Kidney (tissue), 14 donors: ENCODE measurements around the gene POMT2. TPM values are rescaled to one million over a fixed set of nuclear protein-coding genes. Genes with fewer than 3 reads are reported as not detected.

Experiments used
- DNase-seq, 5 donors: peaks; one replicate each; pipeline ENCODE4 v3.0.0-alpha.2; 2013 to 2020
- FAIRE-seq: peaks from 2 replicates; lab custom pipeline; 2012; peaks lifted over from hg19 to GRCh38; lab: Jason Lieb, UNC
- H3K27ac ChIP-seq, 2 donors: one replicate each; pipeline ENCODE4 v1.7.0; 2013; ENCODE audit warnings: low read depth in 2 of 2, low read length in 2 of 2, inconsistent platforms in 1 of 2
- H3K27me3 ChIP-seq: one replicate; pipeline ENCODE4 v1.7.1; 2013; ENCODE audit warnings: low read length, inconsistent platforms; ENCODE audit not compliant: control insufficient read depth, insufficient read depth
- H3K36me3 ChIP-seq, 3 donors: one replicate each; pipeline versions ENCODE4 v1.7.0 to v1.7.1; 2013; ENCODE audit warnings: low read length in 3 of 3, control low read depth in 1 of 3, inconsistent platforms in 1 of 3; ENCODE audit not compliant: insufficient read depth in 3 of 3, control insufficient read depth in 2 of 3
- H3K4me1 ChIP-seq, 3 donors: one replicate each; pipeline versions ENCODE4 v1.7.0 to v1.7.1; 2013; ENCODE audit warnings: low read length in 3 of 3, inconsistent platforms in 1 of 3, low read depth in 1 of 3; ENCODE audit not compliant: control insufficient read depth in 2 of 3, insufficient read depth in 2 of 3
- H3K4me3 ChIP-seq, 3 donors: one replicate each; pipeline versions ENCODE4 v1.7.0 to v1.8.1; 2013; ENCODE audit warnings: low read length in 3 of 3, control low read depth in 1 of 3, inconsistent platforms in 1 of 3
- H3K9ac ChIP-seq, 3 donors: one replicate each; pipeline versions ENCODE4 v1.7.0 to v1.7.1; 2013; ENCODE audit warnings: low read length in 3 of 3, control low read depth in 1 of 3, inconsistent platforms in 1 of 3
- H3K9me3 ChIP-seq, 3 donors: one replicate each; pipeline versions ENCODE4 v1.7.0 to v1.7.1; 2013; ENCODE audit warnings: low read length in 3 of 3, control low read depth in 1 of 3, inconsistent platforms in 1 of 3; ENCODE audit not compliant: control insufficient read depth in 2 of 3, insufficient read depth in 1 of 3
- intact Hi-C: fragments of 100-400 bp; cut with DNase I; formaldehyde crosslinking; loops from one replicate; pipeline ENCODE4 v1.11.1; 2022
- polyA plus RNA-seq: library from polyadenylated mRNA; stranded (reverse); fragments of 350-450 nt; fragmentation: Illumina TruSeq; extraction: RNeasy Lipid Tissue Mini Kit (QIAGEN cat#74804); gene quantifications from one replicate; pipeline ENCODE4 v1.2.3, GENCODE V29; 2014; ENCODE audit warnings: low read depth, low replicate concordance; ENCODE audit not compliant: insufficient read depth
- total RNA-seq: library from RNA; stranded (reverse); fragmentation: NEBNext Ultra II Directional; extraction: Animal tissue kit (Norgen Biotek cat#: 25700); gene quantifications from one replicate; pipeline ENCODE4 v1.2.1, GENCODE V29; 2021
- TF ChIP-seq, protein P1 (sequence below): IDR thresholded peaks from 3 replicates; pipeline ENCODE4 v1.5.1; 2012; ENCODE audit warnings: mild to moderate bottlenecking, moderate library complexity, borderline replicate concordance; ENCODE audit not compliant: insufficient read depth; ENCODE audit errors: extremely low read depth
- donor health status: control.
- donor health status: control.
- donor health status: control.
- donor health status: control.
- donor health status: control.
- donor health status: DM: yes; HTN: yes; CAD: no.
- donor health status: Normal renal cell carcinoma (clear cell type).

POMT2 gene
- total and polyA plus RNA-seq, 2 donors from 2014 or later: 18.2 to 34.7 TPM

DNA sequence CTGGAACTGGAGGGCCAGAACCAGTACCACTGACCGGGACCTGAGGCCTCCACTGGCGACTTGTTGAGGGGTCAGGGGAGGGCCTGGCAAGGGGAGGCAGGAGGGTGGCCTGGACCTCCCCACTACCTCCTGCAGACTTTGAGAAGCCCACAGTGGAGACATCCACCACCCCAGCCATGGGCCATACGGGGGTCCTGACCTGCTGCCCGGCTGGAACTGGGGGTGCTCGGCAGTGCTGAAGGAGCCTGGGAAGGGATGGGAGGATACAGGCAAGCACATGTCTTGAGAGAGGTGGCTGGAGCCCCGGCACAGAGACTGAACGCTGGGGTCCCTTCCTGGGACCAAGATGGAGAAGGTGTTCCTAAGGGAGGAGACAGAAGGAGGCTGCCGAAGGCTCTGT, 64.0 kb downstream of the POMT2 start:
- intact Hi-C loops: no loop called here
- H3K27me3 ChIP-seq: no peaks in the 10 kb centered on the region
- H3K36me3 ChIP-seq: no peaks in the 10 kb centered on the region
- no peaks in the 10 kb centered on the region for H3K9me3 ChIP-seq
- H3K9ac ChIP-seq: no peak overlapping the region
- FAIRE-seq (no peak), DNase-seq (no peak)
- TF ChIP-seq, protein P1, sequence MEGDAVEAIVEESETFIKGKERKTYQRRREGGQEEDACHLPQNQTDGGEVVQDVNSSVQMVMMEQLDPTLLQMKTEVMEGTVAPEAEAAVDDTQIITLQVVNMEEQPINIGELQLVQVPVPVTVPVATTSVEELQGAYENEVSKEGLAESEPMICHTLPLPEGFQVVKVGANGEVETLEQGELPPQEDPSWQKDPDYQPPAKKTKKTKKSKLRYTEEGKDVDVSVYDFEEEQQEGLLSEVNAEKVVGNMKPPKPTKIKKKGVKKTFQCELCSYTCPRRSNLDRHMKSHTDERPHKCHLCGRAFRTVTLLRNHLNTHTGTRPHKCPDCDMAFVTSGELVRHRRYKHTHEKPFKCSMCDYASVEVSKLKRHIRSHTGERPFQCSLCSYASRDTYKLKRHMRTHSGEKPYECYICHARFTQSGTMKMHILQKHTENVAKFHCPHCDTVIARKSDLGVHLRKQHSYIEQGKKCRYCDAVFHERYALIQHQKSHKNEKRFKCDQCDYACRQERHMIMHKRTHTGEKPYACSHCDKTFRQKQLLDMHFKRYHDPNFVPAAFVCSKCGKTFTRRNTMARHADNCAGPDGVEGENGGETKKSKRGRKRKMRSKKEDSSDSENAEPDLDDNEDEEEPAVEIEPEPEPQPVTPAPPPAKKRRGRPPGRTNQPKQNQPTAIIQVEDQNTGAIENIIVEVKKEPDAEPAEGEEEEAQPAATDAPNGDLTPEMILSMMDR: no peak
- H3K4me1 ChIP-seq: no peaks in the 10 kb centered on the region
- H3K27ac ChIP-seq: no peak overlapping the region
- H3K4me3 ChIP-seq: no peak overlapping the region

DNA sequence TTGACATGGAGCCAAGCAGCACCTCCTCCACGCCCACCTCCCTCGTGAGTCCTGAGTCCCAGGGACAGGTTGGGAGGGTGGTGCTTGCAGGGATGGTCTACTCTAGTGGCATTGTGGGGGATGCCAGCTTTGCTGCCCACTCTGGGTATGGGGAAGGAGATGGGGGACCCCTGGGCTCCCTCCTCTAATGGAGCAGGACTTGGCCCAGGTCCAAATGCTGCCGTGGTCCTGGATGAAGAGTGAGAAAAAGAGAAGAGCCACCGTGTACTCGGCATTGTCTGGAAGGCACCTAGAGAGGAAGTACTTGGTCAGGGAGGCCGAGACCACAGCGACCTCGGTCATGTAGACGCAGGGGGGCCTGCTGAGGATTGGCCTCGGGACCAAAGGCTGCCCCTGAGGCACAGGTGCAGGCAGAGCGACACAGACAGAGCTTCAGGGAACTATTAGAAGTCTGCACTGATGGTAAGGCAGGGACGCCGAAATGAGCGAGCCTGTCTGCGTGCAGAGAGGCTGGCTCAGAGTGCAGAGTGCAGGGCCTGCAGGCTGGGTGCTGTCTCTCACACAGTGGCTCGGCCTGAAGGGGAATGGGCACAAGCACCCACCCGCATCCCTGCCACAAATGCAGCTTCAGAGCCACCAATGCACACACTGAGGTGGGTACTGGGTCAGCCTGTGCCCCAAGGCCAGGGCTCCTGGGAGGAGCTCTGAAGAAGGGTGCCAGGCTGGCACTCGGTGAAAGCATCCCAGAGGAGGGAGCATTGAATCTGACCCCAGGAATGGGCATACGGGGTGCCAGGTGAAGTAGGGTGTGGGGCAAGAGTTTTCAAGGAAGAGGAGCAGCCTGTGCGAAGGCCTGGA, 67.1 kb downstream of the POMT2 start:
- DNase-seq (no peak), FAIRE-seq (no peak)

DNA sequence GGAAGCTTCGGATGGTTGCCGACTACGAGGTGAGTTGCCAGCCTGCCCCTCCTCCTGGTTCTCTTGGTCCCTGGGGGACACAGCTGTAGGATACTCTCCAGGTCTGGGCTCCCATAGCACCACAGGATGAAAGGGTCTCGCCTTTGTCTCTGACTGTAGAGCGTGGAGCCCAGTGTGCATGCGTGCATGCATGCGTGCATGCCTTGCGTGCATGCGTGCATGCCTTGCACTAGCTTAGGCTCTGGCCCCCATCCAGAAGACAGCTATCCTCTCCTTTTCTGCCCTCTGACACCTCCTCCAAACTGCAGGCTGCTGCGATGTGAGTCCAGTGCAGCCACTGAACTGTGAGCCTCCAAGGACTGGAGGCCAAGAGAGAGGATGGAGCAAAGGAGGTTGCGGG, 68.8 kb downstream of the POMT2 start:
- Histone ChIP-seq H3K36me3 (no peaks in the 10 kb centered on the region), H3K9me3 (no peaks in the 10 kb centered on the region), H3K4me1 (no peaks in the 10 kb centered on the region), H3K9ac (no peak overlapping the region), H3K27ac (no peak overlapping the region), H3K27me3 (no peaks in the 10 kb centered on the region), H3K4me3 (no peak overlapping the region)
- intact Hi-C loops: no loop called here
- TF ChIP-seq, protein P1: no peak
- FAIRE-seq (no peak), DNase-seq (no peak)

More for the DNA sequence above, 67.1 kb downstream of the POMT2 start:
- no peak overlapping the region for H3K27ac ChIP-seq
- H3K9me3 ChIP-seq: no peaks in the 10 kb centered on the region
- H3K4me1 ChIP-seq: no peaks in the 10 kb centered on the region
- TF ChIP-seq, protein P1: no peak
- H3K36me3 ChIP-seq: no peaks in the 10 kb centered on the region
- no peak overlapping the region for H3K9ac ChIP-seq
- H3K4me3 ChIP-seq: no peak overlapping the region
- intact Hi-C loops: no loop called here
- no peaks in the 10 kb centered on the region for H3K27me3 ChIP-seq
